Left ventricle myocardium inferior (tissue), 1 donor: Measurements from ENCODE around the gene KRTAP5-7. TPM values are rescaled to one million over a fixed set of nuclear protein-coding genes. Genes with fewer than 3 reads are reported as not detected.
A peak's percentile ranks its signal among the peaks of the same experiment; 100 is the strongest.

Experiments
- DNase-seq: peaks from one replicate; pipeline ENCODE4 v3.0.0-alpha.2; 2020
- H3K27ac ChIP-seq: fragments of 200-600 bp; replicated peaks from 2 replicates; pipeline ENCODE4 v1.8.0; 2021
- H3K27me3 ChIP-seq: fragments of 200-600 bp; 2 replicates; pipeline ENCODE4 v1.8.0; 2021; ENCODE audit warnings: low read depth
- H3K36me3 ChIP-seq: fragments of 200-600 bp; 2 replicates; pipeline ENCODE4 v1.8.0; 2021
- H3K4me1 ChIP-seq: fragments of 200-600 bp; 2 replicates; pipeline ENCODE4 v1.8.0; 2021
- H3K4me3 ChIP-seq: fragments of 200-600 bp; 2 replicates; pipeline ENCODE4 v1.8.0; 2021; ENCODE audit warnings: mild to moderate bottlenecking, moderate library complexity
- H3K9me3 ChIP-seq: fragments of 200-600 bp; replicated peaks from 2 replicates; pipeline ENCODE4 v1.8.0; 2021
- intact Hi-C: fragments of 100-400 bp; cut with micrococcal nuclease; formaldehyde crosslinking; loops from one replicate; pipeline ENCODE4 v1.11.0; 2022
- total RNA-seq: library from RNA; stranded (reverse); fragmentation: NEBNext Ultra II Directional; extraction: Animal tissue kit (Norgen Biotek cat#: 25700); gene quantifications from one replicate; pipeline ENCODE4 v1.2.1, GENCODE V29; 2021
- TF ChIP-seq, protein P1 (sequence below): fragments of 200-600 bp; IDR thresholded peaks from 2 replicates; pipeline ENCODE4 v1.8.0; 2021; ENCODE audit warnings: antibody characterized with exemption, mild to moderate bottlenecking, borderline replicate concordance
- donor health status: DM: no; HTN: yes; CAD: no; lungs with severe emphysema.

KRTAP5-7 gene
- total RNA-seq, 1 donor from 2014 or later, result not detected

DNA sequence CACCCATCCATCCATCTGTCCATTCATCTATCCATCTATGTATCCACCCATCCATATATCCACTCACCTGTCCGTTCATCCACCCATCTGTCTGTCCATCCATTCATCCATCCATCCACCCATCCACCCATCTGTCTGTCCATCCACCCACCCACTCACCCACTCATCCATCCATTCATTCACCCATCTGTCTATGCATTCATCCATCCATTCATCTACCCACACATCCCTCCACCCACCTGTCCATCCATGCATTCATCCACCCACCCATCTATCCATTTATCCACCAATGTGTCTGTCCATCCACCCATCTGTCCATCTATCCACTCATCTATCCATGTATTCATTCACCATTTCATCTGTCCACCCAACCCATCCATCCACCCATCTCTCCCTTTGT lies 40.7 kb upstream of the KRTAP5-7 start:
- H3K36me3 ChIP-seq, result peaks cover 66% of the 10 kb centered on the region
- H3K27me3 ChIP-seq, result no peaks in the 10 kb centered on the region
- H3K27ac ChIP-seq, result no peak overlapping the region
- no peak for DNase-seq
- TF ChIP-seq, protein P1, sequence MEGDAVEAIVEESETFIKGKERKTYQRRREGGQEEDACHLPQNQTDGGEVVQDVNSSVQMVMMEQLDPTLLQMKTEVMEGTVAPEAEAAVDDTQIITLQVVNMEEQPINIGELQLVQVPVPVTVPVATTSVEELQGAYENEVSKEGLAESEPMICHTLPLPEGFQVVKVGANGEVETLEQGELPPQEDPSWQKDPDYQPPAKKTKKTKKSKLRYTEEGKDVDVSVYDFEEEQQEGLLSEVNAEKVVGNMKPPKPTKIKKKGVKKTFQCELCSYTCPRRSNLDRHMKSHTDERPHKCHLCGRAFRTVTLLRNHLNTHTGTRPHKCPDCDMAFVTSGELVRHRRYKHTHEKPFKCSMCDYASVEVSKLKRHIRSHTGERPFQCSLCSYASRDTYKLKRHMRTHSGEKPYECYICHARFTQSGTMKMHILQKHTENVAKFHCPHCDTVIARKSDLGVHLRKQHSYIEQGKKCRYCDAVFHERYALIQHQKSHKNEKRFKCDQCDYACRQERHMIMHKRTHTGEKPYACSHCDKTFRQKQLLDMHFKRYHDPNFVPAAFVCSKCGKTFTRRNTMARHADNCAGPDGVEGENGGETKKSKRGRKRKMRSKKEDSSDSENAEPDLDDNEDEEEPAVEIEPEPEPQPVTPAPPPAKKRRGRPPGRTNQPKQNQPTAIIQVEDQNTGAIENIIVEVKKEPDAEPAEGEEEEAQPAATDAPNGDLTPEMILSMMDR, result no peak
- H3K4me1 ChIP-seq, result peaks cover 9% of the 10 kb centered on the region
- no peak overlapping the region for H3K4me3 ChIP-seq
- intact Hi-C loops, result no loop called here
- H3K9me3 ChIP-seq, result no peaks in the 10 kb centered on the region

DNA sequence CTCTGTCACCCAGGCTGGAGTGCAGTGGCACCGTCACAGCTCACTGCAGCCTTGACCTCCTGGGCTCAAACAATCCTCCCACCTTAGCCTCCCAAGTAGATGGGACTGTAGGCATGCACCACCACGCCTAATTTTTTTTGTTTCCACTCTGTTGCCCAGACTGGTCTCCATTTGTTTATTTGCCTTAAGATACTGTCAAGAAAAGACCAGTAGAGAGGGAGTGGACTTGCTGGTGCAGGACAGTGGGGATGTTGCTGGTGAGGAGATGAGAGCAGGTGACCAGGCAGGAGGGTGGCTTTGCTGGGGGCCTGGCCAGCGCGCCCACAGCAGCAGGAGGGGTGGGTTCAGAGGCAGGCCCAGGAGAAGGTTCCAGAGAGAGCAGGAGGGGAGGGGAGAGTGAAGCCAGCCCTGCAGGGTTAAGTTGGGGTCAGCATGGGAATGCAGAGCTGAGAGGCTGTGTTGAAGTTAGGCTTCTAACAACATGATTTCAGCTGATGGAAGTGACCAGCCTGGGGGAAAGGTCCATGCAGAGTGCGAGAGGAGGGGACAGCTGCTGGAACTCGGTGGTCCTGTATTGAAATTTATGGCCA lies 38.3 kb upstream of the KRTAP5-7 start:
- H3K36me3 ChIP-seq, result peaks cover 66% of the 10 kb centered on the region
- TF ChIP-seq, protein P1, result no peak
- no peak overlapping the region for H3K4me3 ChIP-seq
- peak overlapping the region; percentile 30 for H3K27ac ChIP-seq
- intact Hi-C loops, result no loop called here
- no peaks in the 10 kb centered on the region for H3K9me3 ChIP-seq
- peaks cover 9% of the 10 kb centered on the region for H3K4me1 ChIP-seq
- no peaks in the 10 kb centered on the region for H3K27me3 ChIP-seq
- no peak for DNase-seq

DNA sequence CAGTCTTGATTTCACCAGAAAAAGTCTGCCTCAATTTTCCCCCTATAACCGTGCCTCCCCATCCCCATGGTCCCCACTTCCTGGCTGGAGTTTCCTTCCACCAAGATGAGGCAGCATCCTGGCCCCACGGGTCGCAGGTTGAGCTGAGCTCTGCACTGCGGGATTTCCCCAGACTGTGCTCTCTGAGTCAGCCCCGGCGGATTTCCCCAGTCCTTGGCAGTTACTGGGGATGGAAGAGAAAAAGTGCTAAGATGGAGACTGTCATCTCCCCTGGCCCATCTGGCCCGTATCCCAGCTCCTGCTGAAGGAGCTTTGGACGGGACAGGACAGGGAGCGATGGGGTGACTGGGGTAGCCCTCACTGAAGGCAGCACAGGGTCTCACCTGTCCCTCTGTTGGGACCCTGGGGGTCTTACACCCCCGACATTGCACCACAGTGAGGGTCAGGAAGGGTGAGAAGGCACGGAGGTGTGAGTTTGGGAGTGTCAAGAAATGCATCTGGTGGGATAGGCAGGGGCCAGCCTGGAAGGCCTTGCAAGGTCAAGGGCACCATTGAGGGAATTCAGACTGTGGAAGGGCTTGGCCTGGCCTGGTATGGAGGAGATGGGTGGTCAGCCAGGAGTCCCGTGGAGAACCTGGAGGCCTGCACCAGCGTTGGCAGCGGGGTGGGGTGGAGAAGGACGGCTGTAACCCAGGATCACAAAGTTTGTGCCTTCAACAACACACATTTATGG lies 37.6 kb upstream of the KRTAP5-7 start:
- intact Hi-C loops, result no loop called here
- no peaks in the 10 kb centered on the region for H3K9me3 ChIP-seq
- no peak overlapping the region for H3K4me3 ChIP-seq
- TF ChIP-seq, protein P1, result no peak
- no peak overlapping the region for H3K27ac ChIP-seq
- peaks cover 66% of the 10 kb centered on the region for H3K36me3 ChIP-seq
- H3K4me1 ChIP-seq, result peaks cover 9% of the 10 kb centered on the region
- no peaks in the 10 kb centered on the region for H3K27me3 ChIP-seq
- no peak for DNase-seq

DNA sequence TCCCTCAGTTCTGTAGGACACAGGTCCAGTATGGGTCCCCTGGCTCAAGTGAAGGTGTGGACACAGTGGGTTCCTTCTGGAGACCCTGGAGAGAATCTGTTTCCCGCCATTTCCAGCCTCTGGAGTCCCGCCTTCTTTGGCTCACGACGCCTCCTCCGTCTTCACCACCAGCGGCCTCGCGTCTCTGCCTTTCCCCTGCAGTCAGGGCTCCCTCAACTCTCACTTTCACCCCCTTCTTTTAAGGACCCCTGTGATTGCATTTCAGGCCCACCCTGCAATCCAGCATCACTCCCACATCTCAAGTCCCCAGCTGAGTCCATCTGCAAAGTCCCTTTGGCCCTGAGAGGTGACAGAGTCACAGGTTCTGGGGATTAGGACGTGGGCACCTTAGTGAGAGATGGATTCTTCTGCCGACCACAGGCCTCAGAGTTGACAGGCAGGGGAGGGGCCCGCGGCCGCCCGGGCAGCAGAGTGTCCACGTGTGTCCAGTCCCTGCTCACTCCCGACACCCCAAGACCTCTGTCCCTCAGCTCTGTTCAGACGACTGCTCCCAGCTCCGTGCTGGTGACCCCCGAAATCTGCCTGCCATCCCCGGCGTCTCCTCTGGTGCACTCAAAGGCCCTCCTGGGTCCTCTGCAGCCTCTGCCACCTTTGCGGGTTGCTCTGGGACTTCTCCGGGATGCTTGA lies 36.9 kb upstream of the KRTAP5-7 start:
- no peak overlapping the region for H3K27ac ChIP-seq
- H3K9me3 ChIP-seq, result no peaks in the 10 kb centered on the region
- no peak for DNase-seq
- no peaks in the 10 kb centered on the region for H3K27me3 ChIP-seq
- intact Hi-C loops, result no loop called here
- TF ChIP-seq, protein P1, result no peak
- peaks cover 9% of the 10 kb centered on the region for H3K4me1 ChIP-seq
- no peak overlapping the region for H3K4me3 ChIP-seq
- peaks cover 65% of the 10 kb centered on the region for H3K36me3 ChIP-seq

DNA sequence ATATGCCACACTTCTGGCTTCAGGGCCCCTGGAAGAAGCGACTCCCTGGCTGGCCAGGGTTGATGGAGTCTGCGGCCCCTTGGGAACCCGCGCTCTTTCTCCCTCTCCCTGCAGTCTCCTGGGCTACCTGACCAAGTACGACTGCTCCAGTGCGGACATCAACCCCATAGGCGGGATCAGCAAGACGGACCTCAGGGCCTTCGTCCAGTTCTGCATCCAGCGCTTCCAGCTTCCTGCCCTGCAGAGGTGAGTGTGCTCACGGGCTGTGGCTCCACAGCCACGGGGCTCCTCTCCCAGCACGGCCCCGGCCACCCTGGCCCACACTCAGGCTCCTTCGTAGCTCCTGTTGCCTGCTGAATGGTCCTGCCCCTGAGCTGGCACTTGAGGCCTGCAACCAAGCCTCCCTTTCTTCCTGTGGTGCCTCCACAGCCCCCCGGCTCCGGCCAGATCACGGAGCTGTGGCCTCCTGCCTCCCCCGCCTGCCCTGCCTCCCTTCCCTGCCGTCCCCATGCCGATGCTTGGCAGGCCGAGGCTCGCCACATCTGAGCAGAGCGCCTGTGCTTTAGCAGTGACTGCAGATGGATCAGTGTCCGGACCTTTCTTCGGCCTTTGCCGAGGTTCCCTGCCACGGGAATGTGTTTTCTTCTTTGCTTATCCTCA lies 36.2 kb upstream of the KRTAP5-7 start:
- Histone ChIP-seq H3K4me3 (no peak overlapping the region), H3K36me3 (peaks cover 65% of the 10 kb centered on the region), H3K4me1 (peaks cover 9% of the 10 kb centered on the region), H3K27me3 (no peaks in the 10 kb centered on the region), H3K9me3 (no peaks in the 10 kb centered on the region), H3K27ac (no peak overlapping the region)
- DNase-seq, result no peak
- TF ChIP-seq, protein P1, result no peak
- intact Hi-C loops, result no loop called here
